PC-9 (cell line): Measurements from ENCODE around the gene NFE2.

Source experiments
- CTCF ChIP-seq: fragments of 200-600 bp; sonication (generic); conservative IDR thresholded peaks from 2 replicates; pipeline ENCODE4 v1.6.1; 2017; ENCODE audit warnings: mixed run types, antibody characterized with exemption, mild to moderate bottlenecking, moderate library complexity
- EZH2 ChIP-seq: fragments of 200-600 bp; sonication (generic); IDR thresholded peaks from 2 replicates; pipeline ENCODE4 v1.8.0; 2017; ENCODE audit warnings: antibody characterized with exemption, low read depth

- TF ChIP-seq CTCF (no peak), EZH2 (no peak)
Observed at GRCh38 chr12:54337280-54337842, 36.5 kb upstream of the NFE2 start.
